ENCODE data around the gene RIF1.

The RIF1 gene

DNA sequence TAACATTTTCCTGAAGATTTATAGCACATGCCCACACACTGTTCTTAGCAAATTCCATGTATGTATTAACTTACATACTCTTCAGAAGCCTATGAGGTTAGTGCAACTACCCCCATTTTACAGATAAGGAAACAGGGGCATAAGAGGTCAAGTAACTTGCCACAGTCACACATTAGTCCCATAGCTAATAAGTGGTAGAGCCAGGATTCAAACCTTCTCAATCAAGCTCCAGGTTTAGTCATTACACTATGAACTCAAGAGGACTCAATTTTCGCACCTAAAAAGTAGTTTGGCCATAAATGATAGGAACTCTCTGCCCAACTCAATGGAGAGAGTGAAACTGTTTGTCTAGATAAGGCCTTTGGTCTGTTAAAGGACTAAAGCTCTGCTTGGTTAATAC is 9.7 kb upstream of the RIF1 start:
- H3K4me3 ChIP-seq (replicated peaks in 1 of 2; ENCODE audit: low read depth in 2 of 2, low read length in 2 of 2): no peak overlapping the region
- no peak for DNase-seq (ENCODE audit: low read depth in 2 of 2)
- TF ChIP-seq, protein P1, sequence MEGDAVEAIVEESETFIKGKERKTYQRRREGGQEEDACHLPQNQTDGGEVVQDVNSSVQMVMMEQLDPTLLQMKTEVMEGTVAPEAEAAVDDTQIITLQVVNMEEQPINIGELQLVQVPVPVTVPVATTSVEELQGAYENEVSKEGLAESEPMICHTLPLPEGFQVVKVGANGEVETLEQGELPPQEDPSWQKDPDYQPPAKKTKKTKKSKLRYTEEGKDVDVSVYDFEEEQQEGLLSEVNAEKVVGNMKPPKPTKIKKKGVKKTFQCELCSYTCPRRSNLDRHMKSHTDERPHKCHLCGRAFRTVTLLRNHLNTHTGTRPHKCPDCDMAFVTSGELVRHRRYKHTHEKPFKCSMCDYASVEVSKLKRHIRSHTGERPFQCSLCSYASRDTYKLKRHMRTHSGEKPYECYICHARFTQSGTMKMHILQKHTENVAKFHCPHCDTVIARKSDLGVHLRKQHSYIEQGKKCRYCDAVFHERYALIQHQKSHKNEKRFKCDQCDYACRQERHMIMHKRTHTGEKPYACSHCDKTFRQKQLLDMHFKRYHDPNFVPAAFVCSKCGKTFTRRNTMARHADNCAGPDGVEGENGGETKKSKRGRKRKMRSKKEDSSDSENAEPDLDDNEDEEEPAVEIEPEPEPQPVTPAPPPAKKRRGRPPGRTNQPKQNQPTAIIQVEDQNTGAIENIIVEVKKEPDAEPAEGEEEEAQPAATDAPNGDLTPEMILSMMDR (IDR thresholded peaks at IDR 0.05; ENCODE audit: low read depth, low read length): no peak

DNA sequence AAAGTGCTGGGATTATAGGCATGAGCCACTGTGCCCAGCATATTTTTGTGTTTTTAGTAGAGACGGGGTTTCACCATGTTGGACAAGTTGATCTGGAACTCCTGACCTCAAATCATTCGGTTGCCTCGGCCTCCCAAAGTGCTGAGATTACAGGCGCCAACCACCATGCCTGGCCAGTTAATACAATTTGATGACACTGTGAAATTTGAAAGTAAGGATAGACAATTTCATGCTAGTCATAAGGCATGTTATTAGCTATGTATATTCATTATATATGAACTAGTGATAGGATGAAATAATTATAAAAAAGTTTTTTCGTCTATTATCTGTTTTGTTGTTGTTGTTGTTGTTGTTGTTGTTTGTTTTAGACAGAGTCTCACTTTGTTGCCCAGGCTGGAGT is 8.6 kb upstream of the RIF1 start:
- TF ChIP-seq, protein P1 (IDR thresholded peaks at IDR 0.05; ENCODE audit: low read depth, low read length): no peak
- DNase-seq (ENCODE audit: low read depth in 2 of 2): no peak
- no peak overlapping the region for H3K4me3 ChIP-seq (replicated peaks in 1 of 2; ENCODE audit: low read depth in 2 of 2, low read length in 2 of 2)

DNA sequence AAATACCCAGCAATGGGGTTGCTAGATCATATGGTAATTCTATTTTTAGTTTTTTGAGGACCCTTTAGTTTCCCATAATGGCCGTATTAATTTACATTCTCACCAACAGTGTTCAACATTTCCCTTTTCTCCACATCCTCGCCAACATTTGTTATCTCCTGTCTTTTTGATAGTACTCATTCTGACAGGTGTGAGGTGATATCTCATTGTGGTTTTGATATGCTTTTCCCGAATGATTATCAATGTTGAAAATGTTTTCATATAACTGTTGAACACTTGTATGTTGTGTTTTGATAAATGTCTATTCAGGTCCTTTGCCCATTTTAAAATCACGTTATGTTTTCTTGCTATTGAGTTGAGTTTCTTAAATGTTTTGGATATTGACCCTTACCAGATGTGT is 5.8 kb upstream of the RIF1 start:
- TF ChIP-seq, protein P1 (IDR thresholded peaks at IDR 0.05; ENCODE audit: low read depth, low read length): no peak
- DNase-seq (ENCODE audit: low read depth in 2 of 2): no peak
- no peak overlapping the region for H3K4me3 ChIP-seq (replicated peaks in 1 of 2; ENCODE audit: low read depth in 2 of 2, low read length in 2 of 2)

DNA sequence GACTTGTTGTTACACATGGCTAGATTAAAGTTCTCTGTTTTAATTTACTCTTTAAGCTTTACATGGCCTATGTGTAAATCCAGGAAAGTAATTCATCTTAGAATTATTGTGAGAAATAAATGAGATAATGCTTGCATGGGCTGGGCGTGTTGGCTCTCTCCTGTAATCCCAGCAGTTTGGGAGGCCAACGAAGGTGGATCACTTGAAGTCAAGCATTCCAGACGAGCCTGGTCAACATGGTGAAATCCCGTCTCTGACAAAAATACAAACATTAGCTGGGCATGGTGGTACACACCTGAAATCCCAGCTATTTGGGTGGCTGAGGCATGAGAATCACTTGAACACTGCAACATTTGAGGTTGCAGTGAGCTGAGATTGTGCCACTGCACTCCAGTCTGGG is 4.3 kb upstream of the RIF1 start:
- no peak for DNase-seq (ENCODE audit: low read depth in 2 of 2)
- TF ChIP-seq, protein P1 (IDR thresholded peaks at IDR 0.05; ENCODE audit: low read depth, low read length): no peak
- no peak overlapping the region for H3K4me3 ChIP-seq (replicated peaks in 1 of 2; ENCODE audit: low read depth in 2 of 2, low read length in 2 of 2)

DNA sequence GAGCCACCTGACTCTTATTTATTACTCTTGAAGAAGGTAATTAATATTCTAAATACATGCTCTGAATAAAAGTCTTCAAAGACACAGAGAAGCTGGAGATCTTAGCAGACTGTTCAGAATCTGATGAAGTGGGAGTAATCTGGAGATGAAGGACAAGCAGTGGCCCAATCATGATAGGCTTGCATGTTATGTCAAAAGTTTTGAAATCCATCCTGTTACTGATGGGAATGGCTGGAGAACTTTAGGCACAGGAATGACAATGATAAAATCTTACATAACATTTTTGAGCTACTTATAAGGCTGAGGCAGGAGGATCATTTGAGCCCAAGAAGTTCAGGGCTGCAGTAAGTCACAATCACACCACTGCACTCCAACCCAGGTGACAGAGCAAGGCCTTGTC is 2.4 kb upstream of the RIF1 start:
- TF ChIP-seq, protein P1 (IDR thresholded peaks at IDR 0.05; ENCODE audit: low read depth, low read length): no peak
- H3K4me3 ChIP-seq (replicated peaks in 1 of 2; ENCODE audit: low read depth in 2 of 2, low read length in 2 of 2): no peak overlapping the region
- DNase-seq (ENCODE audit: low read depth in 2 of 2): no peak

DNA sequence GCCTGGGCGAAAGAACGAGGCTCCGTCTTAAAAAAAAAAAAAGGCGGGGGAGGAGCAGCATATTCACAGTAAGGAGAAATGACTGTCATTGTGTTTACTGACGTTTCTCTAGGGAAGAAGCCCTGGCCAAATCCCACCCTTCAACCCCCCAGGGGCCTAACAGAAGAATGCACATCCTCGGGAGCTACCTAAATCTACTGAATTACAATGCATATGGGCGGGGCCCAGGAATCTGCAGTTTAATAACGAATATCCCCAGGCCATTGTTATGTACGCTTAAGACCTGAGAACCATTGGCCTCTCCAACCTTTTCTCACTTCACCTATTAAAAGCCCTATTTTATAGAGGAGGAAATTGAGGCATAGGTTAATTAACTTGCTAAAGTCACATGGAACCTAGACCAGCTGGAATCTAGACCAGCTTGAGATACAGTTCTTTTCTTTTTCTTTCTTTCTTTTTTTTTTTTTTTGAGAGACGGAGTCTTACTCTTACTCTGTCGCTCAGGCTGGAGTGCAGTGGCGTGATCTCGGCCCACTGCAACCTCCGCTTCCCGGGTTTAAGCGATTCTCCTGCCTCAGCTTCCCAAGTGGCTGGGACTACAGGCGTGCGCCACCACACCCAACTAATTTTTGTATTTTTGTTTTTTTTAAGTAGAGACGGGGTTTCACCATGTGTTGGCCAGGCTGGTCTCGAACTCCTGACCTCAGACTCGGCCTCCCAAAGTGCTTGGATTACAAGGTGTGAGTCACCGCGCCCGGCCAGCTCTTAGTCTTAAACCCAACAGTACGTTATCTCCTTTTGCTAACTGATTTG is 708 bp upstream of the RIF1 start:
- H3K4me3 ChIP-seq (replicated peaks in 1 of 2; ENCODE audit: low read depth in 2 of 2, low read length in 2 of 2): peak overlapping the region; percentile 95 to 98
- TF ChIP-seq, protein P1 (IDR thresholded peaks at IDR 0.05; ENCODE audit: low read depth, low read length): no peak
- no peak for DNase-seq (ENCODE audit: low read depth in 2 of 2)

DNA sequence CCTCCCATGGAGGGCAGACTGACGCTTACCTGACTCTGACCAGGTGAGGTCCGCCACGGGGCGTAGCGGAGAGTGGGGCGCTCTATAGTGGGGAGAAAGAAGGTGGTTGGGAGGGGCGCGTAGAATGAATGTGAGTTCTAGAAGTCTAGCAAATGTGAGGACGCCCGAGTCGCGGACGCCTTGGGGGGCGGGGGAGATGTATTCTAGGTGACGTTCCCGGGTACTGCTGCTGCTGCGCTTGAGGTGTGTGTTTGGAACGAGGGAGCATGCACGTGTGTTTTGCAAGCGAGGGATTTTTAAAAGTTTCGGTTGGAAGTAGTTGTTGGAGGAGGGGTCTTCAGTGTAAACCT is 758 bp downstream of the RIF1 start:
- DNase-seq (ENCODE audit: low read depth in 2 of 2): peak; percentile 10 to 22
- TF ChIP-seq, protein P1 (IDR thresholded peaks at IDR 0.05; ENCODE audit: low read depth, low read length): no peak
- peak overlapping the region; percentile 95 to 98 for H3K4me3 ChIP-seq (replicated peaks in 1 of 2; ENCODE audit: low read depth in 2 of 2, low read length in 2 of 2)
